HUDEP-2 (cell line): ENCODE data around the gene PGLYRP2.

Source experiments
- DNase-seq, 76 experiments: peaks; one replicate each; lab custom pipeline; 2025; ENCODE audit not compliant: unreplicated experiment in 76 of 76; lab: John Stamatoyannopoulos, UW

PGLYRP2 gene

DNA sequence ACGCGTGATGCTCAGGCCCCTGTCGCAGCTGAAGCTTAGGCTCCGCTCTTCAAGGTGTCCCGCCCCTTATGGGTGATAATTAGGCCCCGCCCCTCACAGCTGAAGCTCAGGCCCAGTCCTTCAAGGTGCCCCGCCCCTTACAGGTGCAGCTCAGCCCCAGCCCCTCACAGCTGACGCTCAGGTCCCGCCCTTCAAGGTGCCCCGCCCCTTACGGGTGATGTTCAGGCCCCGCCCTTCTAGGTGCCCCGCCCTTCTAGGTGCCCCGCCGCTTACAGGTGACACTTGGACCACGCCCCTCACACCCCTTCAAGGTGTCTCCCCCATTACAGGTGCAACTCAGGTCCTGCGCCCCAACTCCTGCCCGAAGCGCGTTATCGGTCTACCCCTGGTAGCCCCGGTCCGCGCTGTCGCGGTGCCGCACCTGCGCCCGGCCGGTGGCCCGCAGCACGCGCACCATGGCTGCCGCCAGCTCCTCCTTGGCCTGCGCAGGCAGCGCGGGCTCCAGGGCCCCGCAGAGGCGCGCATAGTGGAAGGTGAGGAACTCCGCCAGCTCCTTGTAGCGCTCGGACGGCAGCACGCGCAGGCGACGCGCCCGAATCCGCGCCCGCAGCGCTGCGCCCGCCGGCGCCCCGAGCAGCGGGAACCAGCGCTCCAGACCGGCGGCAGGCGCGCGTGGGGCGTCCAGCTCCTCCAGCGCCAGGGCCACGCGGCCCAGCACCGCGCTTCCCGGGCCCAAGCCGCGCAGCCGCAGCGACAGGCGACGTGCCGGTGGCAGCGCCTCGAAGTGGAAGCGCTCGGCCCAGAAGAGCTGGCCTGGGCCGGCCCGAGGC lies 22.2 kb downstream of the PGLYRP2 start:
- DNase-seq = no peak

DNA sequence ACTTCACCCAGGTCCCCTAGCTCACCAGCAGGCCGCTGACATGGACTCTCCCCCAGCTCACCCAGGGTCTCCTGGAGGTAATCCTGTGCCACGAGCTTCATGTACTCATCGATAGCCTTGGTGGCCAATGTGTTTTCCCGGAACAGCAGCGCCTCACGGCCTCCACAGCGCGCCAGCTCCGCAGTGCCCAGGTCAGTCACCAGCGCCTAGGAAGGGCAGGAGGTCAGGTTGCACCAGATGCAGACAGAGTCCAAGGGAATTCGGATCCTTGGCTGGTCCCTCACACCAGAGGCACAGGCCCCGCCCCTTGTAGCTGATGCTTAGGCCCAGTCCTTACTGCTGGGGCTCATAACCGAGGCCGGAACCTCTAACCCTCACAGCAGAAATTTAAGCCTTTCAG lies 22.9 kb downstream of the PGLYRP2 start:
- no peak for DNase-seq

DNA sequence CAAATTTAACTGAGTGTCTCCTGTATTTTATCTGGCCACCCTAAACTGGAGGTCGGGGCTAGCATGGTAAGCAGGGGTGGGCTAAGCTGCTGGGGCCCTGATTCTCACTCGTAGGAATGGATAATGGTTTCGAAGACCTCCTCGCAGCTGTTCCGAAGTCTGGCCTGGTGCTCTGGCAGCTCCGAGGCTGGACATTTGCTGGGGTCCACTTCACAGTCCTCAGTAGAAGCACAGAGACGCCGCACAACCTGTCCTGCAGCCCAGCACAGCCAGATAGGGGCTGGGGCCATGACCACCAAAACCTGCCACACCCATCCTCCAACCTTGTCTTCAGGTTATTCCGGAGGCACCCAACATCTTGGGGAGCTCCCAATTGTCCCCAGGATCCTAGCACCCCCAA lies 23.3 kb downstream of the PGLYRP2 start:
- DNase-seq = no peak

DNA sequence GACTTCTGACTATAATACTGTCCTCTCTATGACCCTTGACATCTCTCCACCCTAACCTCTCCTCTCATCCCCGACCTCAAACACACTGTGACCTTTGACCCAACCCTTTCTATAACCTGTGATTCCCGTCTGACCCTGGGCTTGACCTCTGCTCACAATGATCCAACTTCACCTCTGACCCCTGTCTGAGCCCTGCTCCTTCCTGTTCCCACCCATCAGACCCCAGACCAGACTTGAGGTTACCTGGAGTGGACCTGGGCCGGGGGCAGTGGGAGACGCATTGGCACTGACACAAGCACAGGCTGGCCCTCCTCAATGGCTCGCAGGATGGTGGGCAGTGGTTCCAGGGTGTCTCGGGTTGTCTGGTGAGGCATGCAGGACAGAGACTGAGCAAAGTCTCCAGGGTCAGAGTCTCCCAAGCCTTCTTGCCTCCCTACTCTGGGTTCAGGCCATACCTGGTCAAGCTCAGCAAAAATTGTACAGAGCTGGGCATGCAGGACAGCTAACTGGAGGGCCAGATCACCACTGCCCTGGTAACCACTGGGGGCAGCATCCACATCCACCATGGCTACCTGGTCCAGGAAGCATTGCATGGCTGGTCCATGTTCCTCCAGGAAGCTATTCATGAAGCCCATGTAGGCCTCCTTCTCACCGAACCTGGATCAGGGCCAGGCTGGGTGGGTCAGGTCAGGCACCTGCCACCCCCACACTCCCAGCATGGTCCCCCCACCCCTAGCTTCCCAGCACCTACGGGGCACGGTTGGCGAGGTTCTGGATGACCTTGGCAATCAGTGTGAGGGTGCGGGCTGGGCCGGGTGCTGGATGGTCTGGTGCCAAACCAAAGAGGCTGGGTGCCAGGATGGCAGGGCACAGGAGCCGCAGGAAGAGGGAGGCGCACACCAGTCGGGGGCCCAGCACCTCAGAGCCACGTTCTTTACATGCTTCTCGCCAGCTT lies 25.1 kb downstream of the PGLYRP2 start:
- DNase-seq = peak in 2 of 76 experiments; percentile 17 to 25

DNA sequence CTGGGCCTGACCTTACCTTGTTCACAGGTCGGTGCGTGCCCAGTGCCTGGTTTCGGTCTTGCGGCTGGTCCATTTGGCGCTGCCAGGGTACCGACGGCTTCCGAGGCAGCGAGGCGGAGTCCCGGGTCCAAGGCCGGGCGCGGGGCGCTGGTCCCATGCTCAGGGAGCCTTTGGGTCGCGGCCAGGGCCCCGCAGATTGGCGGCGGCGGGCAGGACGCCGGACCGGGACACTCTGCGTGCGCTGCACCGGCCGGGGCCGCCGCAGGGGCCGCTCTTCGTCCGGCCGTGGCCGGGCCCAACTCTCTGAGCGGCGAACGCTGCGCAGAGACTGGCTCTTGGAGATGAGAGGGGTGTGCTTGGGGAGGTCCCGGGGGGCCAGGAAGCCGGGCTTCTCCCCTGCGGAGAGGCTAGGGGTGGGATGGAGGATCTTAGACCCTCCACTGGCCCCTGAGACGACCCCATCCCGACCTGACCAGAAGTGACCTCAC lies 26.2 kb downstream of the PGLYRP2 start:
- no peak for DNase-seq

DNA sequence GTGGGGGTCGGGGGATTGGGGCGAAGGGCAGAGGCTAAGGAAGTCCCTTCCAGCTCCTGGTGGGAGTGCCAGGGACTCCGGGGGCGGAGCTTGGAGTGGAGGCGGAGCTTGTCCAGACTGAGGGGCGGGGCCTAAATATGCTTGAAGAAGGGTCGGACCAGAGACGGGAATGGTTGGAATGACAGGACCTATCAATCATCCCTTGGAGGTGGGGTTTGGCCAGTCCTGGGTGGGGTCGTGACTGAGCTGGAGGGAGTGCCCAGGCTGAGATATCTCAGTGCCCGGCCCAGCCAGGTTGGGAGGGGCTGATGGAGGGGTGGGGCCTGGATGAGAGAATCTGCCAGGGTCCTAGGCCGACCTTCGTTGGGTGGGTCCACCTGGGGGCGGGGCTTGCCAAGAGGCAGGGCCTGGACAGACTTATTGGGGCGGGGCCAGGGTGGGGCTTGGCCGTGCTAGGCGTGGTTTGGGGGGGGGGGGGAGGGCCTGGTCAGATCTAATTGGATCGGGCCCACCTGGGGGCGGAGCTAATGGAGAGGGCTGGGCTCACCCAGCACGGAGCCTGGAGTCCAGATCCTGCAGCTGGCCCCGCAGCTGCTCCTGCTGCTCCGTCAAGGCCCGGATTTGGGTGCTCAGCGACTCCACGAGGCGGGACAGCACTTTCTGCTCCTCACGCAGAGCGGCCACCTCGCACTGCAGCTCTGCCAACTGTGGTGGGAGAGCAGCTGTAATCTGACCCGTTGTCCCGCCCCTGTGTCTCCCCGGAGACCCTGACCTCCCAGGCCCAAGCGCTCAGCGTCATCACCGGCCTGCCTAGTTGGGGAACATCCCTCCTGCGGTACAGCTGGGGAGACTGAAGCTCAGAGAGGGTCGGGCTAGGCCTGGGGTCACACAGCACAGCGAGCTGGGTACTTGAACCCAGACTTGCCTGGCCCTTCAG lies 26.9 kb downstream of the PGLYRP2 start:
- peak in 74 of 76 experiments; percentile 39 to 97 (median 85) for DNase-seq

DNA sequence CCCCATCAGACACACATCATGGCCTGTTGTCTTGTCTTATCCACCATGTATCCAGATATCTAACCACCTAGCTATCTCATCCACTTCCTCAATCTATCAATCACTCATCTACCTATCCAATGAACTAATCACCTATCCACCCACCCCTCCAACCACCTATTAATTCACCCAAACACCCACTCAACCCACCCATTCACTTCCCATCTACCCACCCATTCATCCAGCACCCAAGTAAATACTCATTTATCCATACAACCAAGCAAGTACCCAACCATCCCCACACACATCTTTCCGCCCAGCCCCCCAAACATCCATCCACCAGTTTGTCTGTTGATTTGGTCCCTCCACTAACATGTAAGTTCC lies 28.8 kb downstream of the PGLYRP2 start:
- DNase-seq = no peak

DNA sequence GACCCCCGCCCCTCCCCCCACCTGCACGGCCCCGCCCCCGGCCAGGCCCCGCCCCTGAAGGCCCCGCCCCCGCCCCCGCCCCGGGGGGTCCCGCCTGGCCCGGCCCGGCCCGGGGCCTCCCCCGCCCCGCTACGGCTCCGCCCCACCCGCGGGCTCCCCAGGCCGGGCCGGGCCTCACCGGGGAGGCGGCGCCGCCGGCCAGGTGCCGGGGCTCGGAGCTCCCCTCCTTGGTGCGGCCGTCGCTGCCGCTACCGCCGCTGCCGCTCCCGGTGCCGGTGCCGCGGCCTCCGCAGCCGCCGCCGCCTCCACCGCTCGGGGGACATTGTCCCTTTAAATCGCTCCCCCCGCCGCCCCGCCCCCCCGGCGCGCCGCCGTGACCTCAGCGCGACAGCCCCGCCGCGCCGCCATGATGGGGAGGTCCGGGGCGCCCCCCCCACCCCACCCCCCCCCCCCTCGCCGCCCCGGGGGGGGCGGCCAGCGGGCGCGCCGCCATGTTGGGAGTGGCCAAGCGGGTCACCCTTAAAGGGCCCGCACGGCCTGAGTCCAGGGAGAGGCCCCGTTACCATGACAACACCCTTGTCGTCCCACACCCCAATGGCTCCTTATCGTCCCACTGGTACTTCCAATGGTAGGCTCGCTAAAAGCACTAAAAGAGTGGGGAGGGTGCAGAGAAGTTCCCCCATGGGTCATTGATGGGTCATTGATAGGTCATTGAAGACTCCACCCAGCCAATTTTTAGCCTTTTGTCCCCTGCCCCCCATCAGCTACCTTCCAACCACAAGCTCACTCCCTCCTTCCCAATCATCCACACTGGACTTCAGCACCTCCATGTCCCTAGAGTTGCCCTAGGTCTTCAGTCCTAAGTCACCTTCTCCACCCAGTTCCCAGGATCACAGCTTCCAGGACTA lies 29.4 kb downstream of the PGLYRP2 start, which contains the start of gene WIZ:
Gene WIZ, minus strand, starts transcription at position 337 of the 908 bp plus-strand sequence. CDS start 1,649 bp downstream, outside the sequence.
- peak in 69 of 76 experiments; percentile 26 to 89 (median 72) for DNase-seq

DNA sequence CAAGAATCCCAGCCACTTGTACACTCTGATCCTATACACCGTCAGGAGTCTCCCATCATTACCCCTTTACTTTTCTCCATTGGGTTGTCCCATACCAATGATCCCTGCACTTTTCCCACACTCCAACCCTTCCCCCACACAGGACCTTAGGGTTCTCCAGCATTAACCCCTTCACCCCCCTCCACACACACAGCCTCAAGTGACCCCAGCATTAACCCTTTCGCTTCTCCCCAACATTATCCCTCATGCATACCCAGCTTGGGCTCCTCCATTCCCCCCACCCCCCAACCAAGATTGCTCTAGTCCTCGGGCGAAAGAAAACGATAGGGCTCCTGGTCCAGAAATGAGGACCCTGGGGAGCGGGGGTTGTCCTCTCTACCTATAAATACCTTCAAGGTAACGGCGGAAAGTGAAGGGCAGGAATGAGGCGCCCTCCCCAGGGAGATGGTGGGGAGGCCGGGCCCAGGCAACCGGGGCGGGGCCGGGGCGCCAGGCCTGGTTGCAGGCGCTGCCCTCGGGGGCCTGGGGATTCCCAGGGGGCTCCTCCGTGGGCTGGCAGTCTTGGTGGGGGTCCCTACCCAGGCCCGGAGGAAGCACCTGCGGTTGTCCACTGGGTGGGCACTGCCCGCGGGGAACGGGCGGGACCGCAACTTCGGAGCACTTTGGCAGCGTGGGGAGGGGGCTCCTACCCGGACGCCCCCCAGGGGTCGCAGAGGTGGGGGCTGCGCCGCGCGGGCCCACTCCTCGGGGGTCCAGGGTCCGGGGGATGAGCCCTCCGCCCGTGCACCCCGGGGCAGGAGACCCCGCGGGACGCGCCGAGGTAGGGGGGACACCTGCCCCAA lies 30.3 kb downstream of the PGLYRP2 start:
- DNase-seq = no peak

DNA sequence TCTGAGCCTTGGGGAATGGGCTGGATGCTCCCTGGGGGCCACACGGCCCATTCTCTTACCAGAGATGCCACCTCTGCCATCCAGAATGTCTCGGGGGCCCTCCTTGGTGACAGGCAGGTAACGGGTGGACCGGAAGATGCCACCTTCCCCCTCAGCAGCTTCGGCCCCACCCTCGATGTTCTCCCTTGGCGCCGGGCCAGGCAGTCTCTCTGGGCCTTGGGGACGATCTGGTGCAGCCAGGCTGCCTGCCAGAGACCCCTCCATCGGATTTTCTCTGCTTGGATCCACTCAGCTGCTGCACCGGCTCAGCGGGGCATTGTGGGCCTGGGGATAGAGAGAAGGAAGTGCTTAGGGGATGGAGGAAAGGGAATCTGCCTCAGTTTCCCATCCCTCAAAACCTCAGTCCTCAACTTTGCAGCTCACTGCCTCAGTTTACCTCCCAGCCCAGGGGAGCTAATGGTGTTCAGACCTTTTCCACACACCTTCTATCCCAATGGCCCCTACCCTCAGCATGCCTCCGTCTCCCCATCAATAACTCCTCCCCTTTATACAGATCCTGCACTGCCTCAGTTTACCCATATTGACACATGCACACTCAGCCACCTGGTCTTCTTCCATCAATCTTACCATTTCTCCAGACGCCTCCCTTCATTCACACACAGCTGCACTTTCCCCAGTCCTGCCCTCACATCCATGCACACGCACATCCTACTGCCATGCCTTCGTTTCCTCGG lies 31.1 kb downstream of the PGLYRP2 start:
- peak in 2 of 76 experiments; percentile 16 to 28 for DNase-seq

DNA sequence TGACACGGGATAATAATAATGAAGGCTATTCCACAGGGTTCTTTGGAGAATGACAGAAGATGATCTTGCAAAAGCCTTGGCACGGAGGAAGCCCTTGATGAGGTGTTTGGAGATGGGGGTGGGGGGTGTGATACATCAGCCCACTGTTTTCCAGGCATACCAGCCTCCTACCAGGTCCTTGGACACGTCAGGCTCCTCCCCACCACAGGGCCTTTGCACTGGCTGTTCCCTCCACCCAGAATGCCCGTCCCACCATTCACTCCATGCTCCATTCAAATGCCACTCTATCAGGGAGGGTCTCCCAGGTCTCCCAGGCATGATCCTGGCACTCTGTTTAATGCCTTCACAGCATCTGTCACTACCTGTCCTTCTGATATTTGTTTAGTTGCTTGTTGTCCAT lies 32.2 kb downstream of the PGLYRP2 start:
- no peak for DNase-seq

DNA sequence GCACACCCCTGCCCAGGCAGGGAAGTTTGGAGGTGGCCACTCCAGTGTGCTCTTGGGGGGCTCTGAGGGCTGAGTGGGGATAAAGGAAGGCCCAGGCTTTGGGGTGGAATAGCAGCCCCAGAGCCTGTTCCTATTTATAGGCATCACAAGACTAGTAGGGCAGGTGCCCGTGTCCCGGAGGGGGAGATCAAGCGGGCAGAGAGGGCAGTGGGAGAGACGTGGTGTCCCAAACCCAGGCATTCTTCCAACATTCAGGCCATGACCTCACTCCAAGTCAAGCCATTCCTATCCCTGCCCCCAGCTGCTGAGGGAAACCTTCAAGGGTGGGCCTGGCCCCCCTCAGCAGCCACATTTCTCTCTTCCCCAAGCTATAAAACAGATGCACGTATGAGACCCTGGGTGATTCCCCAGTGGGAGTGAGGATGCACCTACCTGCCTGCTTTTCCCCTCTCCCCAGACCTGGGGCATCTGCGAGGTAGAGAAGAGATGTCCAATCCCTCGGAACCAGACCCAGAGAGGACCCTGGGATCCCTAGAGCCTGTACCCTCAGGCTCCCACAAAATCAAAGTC lies 33.4 kb downstream of the PGLYRP2 start:
- DNase-seq = no peak

DNA sequence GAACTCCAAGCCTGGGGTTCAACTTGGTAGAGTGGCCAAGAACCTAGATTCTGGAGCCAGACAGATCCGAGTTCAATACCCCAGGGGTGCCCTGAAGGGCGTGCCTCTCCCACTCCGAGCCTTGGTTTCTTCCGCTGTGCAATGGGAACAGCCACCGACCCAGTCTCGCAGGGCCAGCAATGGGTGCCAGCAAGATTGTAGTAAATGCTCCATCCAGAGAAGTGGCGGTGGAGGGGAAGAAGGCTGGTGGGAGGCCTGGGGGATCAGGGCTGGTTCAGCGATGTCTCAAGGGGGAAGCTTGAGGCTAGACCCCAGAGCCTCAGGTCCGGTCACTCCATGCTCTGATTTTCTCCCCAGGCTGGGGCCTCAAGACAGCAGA lies 34.1 kb downstream of the PGLYRP2 start:
- DNase-seq = no peak

DNA sequence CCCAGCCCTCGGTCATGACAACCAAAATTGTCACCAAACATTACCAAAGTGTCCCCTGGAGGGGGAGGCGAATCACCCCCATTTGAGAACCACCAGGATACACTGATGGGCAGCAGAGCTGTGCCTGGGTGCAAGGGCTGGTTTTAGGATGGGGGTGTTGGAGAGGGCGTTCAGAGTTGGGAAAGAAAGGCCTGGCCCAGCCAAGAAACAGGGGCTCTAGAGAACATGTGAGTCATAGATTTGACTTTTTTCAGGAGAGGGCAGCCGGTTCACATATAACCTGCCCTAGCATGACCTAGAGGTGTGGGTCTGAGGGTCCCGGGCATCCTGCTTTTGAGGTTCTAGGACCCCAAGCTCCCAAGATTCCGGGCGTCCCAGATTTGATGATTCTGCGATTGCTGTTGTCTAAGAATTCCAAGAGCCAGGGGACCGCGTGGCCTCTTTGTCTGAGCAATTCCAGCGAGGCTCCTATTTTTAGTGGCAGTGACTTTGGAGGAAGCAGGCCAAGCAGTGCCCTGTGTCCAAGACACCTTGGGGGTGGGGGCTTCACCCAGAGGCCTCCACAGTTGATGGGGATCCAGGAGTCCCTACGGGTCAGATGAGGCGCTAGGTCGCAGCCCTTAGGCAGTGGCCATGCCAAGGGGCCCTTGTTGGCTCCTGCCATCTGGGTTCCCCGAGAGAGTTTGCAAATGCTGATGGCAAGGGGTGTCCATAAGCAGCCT lies 34.6 kb downstream of the PGLYRP2 start:
- no peak for DNase-seq

DNA sequence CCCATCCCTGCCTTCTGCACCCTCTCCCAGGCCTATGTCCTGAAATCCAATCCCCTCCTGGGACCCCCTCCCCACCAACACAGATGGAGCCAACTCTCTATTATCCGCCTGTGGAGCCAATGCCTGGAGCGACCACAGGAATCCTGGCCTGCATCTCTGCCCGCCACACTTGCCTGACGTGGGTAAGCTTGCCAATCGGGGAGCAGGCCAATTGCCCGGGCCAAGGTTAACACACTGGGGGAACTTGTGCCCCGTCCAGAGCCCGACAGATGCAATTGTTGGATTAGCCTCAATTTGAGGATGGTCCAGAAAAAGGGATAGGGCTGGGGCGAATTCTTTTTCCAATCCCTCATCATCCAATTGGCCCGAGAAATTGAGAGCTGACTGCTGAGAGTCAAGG lies 35.5 kb downstream of the PGLYRP2 start:
- no peak for DNase-seq

DNA sequence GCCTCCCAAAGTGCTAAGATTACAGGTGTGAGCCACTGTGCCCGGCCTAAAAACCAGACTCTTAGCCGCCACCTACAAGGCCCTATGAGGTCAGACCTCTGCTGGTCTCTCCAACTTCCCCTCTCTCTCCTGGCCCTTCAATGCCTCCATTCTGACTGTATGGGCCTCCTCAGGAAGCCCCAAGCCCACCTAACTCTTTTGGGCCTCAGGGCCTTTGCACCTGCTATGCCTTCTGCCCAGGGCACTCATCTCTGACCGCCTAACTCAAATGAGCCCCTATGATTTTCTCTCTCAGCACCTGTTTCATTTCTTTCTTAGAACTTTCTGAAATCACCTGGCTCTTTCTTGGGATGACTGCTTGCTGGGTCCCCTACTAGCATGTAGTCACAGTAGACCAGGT lies 36.0 kb downstream of the PGLYRP2 start:
- no peak for DNase-seq
